GM18951 (cell line): ENCODE results near the gene CDC42.

Experiments
- POLR2A ChIP-seq: IDR thresholded peaks from 4 replicates; pipeline ENCODE4 v1.6.1; 2011; ENCODE audit warnings: mild to moderate bottlenecking; ENCODE audit not compliant: insufficient read length, insufficient read depth; ENCODE audit errors: extremely low read depth
- in situ Hi-C: fragments of 300-500 bp; cut with MboI; formaldehyde crosslinking; loops from one replicate; pipeline ENCODE4 v1.12.0; 2022; ENCODE audit warnings: low sequenced_read_pairs, mixed read lengths, inconsistent platforms; ENCODE audit not compliant: unreplicated experiment

The CDC42 gene

DNA sequence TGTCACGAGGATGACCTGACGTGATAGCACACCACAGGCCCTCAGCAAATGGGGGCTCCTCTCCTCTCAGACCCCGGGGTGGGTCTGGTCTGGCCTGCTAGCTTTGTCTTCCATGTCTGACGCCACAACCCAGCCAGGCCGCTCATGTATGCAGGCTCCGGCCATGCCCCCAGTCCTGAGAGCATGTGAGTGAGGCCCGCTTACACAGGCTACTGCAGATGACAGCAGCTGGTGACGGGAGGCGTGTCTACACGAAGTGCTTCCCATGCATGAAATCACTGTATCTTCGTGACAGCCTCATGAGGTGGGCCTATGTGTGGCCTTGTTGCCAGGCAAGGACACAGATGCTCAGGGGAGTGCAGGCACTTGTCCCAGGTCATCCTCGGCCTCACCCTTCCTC, 74.0 kb downstream of the CDC42 start:
- in situ Hi-C loops, result loop anchor here (25.0 kb wide), 1 partner anchor 286 kb away; no protein-coding TSS in a partner anchor
- TF ChIP-seq POLR2A, result no peak

DNA sequence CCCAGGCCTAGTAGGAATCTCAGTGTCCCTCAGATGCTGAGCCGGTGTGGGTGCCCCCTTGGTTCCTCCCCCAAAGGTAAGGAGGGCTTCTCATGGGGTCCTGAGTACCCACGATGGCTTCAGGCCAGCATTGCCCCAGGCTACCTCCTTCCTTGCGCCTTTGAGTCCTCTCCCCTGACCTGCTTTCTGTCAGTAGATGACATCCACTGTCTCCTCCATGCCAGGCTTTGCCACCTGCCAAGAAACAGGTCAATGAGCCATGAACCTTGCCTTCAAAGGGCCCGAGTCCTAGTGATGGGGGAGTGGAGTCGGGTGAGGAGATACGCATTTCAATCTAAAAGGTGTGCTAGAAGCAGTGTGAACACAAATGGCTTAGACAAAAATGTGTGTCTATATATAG, 74.7 kb downstream of the CDC42 start:
- TF ChIP-seq POLR2A, result no peak
- in situ Hi-C loops, result loop anchor here (25.0 kb wide), 1 partner anchor 285 kb away; no protein-coding TSS in a partner anchor

DNA sequence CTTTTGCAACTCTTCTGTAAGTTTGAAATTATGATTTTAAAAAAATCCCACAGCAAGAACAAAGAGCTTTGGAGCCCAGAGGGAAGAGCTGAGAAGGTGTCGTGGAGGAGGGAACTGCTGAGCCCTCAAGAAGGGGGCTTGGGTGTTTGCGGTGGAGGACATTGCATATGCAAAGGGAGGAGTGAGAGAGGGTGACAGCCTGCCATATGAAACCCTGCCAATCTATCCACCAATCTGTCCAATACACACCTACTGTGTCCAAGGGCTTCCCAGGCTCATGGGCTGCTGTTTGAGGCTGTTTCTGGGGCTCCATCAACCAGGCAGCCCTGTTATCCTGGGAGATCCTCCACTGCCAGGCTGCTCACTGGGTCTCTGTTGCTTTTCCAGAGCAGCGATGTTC, 75.2 kb downstream of the CDC42 start:
- no peak for TF ChIP-seq POLR2A
- in situ Hi-C loops, result loop anchor here (25.0 kb wide), 1 partner anchor 285 kb away; no protein-coding TSS in a partner anchor

- in situ Hi-C loops, result loop anchor here (25.0 kb wide), 1 partner anchor 284 kb away; no protein-coding TSS in a partner anchor
Observed at GRCh38 chr1:22128392-22128791, 75.9 kb downstream of the CDC42 start.

GRCh38 chr1:22129501-22130117, 77.1 kb downstream of the CDC42 start:
- TF ChIP-seq POLR2A, result no peak
- in situ Hi-C loops, result loop anchor here (25.0 kb wide), 1 partner anchor 283 kb away; no protein-coding TSS in a partner anchor

More at GRCh38 chr1:22128392-22128791, 75.9 kb downstream of the CDC42 start:
- TF ChIP-seq POLR2A, result no peak

GRCh38 chr1:22131062-22131461, 78.6 kb downstream of the CDC42 start:
- TF ChIP-seq POLR2A, result no peak
- in situ Hi-C loops, result loop anchor here (25.0 kb wide), 1 partner anchor 281 kb away; no protein-coding TSS in a partner anchor

- in situ Hi-C loops, result loop anchor here (25.0 kb wide), 1 partner anchor 280 kb away; no protein-coding TSS in a partner anchor
- TF ChIP-seq POLR2A, result no peak
Observed at GRCh38 chr1:22131875-22132486, 79.5 kb downstream of the CDC42 start.

DNA sequence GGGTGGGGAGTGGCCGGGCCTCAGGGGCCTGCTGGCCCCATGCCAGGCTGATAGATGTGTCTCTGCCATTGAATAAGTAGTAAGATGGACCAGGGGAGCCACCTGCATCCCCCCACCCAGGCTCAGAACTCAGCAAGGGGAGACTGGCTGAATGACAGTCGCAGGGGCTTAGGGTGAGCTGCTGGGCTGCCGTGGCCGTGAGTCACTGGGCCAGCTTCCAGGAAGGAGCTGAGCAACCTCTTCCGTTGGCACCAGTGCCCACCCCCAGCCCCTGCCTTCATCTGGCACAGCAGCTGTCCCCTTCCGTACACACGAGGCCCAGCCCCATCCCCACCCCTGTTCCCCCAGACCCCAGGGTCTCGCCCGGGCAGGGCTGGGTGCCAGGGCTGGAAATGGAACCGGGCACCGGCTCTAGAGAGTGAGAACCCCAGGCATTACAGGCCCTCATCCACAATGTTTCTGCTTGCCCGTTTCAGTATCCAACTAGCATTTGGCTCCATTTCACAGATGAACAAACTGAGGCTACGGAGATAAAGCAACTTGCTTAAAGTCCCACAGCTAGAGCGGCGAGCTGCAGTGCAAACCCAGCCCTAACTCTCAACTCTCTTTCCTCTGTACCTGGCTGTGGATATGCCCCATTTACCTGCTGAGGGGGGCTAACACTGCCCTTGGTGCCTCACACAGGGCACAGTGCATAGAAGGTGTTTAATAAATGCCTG, 80.2 kb downstream of the CDC42 start:
- TF ChIP-seq POLR2A, result no peak
- in situ Hi-C loops, result loop anchor here (25.0 kb wide), 1 partner anchor 280 kb away; no protein-coding TSS in a partner anchor

DNA sequence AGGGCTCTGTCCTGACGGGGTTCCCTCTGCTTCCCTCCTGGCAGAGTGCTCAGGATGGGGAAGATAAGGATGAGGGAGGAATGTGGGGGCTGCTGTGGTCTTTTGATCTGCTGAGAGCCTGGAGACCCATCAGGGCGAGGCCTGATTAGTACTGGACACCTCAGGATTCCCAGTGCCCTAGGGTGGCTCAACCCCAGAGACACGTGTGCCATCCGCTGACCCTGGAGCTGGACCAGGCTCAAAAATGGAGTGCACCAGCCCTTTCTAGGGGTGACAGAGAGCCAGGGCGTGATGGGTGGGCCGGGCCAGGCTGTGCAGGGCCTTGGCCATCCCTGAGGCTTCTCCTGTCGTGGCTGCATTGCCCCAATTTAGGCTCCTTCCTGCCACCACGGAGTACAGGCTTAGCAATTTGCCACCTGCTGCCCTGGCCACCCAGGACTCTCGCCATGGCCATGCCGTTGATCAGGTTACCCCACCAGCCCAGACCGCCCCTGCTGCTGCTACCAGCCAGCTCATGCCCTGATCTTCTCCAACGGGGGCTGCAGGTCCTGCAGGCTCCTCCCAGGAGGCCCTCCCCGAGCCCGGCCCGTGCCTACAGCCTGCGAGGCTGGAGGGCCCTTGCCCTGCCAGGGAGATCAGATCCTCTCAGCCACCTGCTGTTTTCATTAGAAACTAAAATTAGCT, 80.9 kb downstream of the CDC42 start:
- TF ChIP-seq POLR2A, result no peak
- in situ Hi-C loops, result loop anchor here (25.0 kb wide), 1 partner anchor 279 kb away; no protein-coding TSS in a partner anchor

- TF ChIP-seq POLR2A, result no peak
- in situ Hi-C loops, result loop anchor here (25.0 kb wide), 1 partner anchor 278 kb away; no protein-coding TSS in a partner anchor
Observed at GRCh38 chr1:22133931-22134324, 81.4 kb downstream of the CDC42 start.

- in situ Hi-C loops, result loop anchor here (25.0 kb wide), 1 partner anchor 275 kb away; no protein-coding TSS in a partner anchor
- TF ChIP-seq POLR2A, result no peak
Observed at GRCh38 chr1:22137004-22137720, 84.7 kb downstream of the CDC42 start.

- no peak for TF ChIP-seq POLR2A
- in situ Hi-C loops, result loop anchor here (25.0 kb wide), 1 partner anchor 273 kb away; no protein-coding TSS in a partner anchor
Observed at GRCh38 chr1:22139066-22139594, 86.6 kb downstream of the CDC42 start.
